Left kidney (tissue), 2 donors: ENCODE measurements around the gene GNL1. TPM values are rescaled to one million over a fixed set of nuclear protein-coding genes. Genes with fewer than 3 reads are reported as not detected.
A peak's percentile ranks its signal among the peaks of the same experiment; 100 is the strongest.
"Not testable (repeated sequence)": the region's sequence is repeated elsewhere in the genome, so short reads cannot be mapped to it uniquely, and the experiment has no call there.

ENCODE experiments used
- DNase-seq: peaks from one replicate; pipeline ENCODE4 v3.0.0-alpha.2; 2013
- polyA plus RNA-seq: library from polyadenylated mRNA; unstranded; fragments of 120-200 nt; gene quantifications from one replicate; pipeline ENCODE4 v1.2.1, GENCODE V29; 2013; ENCODE audit not compliant: insufficient read length

GNL1 gene
- polyA plus RNA-seq, 1 donor: 98.1 TPM

DNA sequence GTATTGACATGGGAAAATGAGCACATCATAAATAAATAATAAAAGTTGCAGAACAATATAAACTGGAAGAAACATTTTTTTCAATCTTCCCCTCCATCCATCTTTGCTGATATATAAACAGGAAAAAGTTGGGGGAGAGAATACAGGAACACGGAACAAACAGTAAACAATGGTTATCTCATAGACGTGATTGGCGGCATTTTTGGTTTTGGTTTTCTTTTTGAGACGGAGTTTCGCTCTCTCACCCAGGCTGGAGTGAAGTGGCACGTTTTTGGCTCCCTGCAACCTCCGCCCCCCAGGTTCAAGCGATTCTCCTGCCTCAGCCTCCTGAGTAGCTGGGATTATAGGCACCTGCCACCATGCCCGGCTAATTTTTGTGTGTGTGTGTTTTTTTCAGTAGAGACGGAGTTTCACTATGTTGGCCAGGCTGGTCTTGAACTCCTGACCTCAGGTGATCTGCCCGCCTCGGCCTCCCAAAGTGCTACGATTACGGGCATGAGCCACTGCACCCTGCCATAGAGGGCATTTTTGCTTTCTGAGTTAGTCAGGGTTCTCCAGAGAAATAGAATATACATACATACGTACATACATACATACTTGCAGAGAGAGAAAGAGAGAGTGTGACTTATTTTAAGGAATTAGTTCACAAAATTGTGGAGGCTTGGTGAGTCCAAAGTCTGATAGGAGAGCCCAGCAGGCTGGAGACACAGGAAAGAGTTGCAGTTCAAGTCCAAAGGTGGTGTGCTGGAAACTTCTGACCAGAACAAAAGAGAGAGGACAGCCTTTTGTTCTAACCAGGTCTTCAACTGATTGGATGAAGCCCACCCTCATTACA, 22.6 kb downstream of the GNL1 start:
- no peak for DNase-seq

DNA sequence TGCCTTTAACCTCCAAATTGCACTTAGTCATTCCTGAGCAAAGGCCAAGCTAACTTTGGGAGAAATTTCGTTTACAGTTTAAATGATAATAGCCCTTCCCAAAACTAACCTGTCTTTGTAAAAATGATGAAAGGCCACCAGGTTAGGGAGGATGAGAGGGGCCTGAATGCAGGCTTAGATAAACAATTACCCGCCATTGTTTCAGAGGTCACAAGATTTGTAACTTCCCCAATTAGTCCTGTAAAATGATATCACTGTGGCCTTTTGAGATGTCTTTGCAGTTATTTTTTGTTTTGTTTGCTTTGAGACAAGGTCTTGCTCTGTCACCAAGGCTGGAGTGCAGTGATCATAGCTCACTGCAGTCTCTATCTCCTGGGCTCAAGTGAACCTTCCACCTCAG, 26.3 kb downstream of the GNL1 start:
- no peak for DNase-seq

DNA sequence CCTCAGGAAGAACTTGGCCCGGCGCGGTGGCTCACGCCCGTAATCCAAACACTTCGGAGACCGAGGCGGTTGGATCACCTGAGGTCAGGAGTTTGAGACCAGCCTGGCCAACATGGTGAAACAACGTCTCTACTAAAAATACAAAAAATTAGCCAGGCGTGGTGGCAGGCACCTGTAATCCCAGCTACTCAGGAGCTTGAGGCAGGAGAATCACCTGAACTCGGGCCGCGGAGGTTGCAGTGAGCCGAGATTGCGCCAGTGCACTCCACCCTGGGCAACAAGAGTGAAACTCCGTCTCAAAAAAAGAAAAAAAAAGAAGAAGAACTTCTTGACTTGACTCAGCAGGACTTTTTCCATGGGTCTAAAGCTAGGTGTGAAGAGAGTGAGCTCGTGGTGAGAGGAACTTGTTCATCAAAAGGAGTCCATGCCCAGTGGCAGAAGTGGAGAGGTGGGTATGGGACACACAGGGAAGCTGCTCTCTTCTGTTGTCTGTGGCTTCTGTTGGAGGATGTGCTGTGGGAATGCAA, 26.9 kb downstream of the GNL1 start:
- DNase-seq: not testable (repeated sequence)

DNA sequence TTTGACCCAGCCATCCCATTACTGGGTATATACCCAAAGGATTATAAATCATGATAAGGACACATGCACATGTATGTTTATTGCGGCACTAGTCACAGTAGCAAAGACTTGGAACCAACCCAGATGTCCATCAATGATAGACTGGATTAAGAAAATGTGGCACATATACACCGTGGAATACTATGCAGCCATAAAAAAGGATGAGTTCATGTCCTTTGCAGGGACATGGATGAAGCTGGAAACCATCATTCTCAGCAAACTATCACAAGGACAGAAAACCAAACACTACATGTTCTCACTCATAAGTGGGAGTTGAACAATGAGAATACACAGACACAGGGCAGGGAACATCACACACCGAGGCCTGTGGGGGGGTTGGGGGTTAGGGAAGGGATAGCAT, 29.8 kb downstream of the GNL1 start:
- not testable (repeated sequence) for DNase-seq

DNA sequence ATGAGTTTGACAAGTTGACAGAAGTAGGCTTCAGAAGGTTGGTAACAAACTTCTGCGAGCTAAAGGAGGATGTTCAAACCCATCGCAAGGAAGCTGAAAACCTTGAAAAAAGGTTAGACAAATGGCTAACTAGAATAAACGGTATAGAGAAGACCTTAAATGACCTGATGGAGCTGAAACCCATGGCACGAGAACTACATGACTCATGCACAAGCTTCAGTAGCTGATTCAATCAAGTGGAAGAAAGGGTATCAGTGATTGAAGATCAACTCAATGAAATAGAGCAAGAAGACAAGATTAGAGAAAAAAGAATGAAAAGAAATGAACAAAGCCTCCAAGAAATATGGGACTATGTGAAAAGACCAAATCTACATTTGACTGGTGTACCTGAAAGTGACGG, 34.3 kb downstream of the GNL1 start:
- not testable (repeated sequence) for DNase-seq

DNA sequence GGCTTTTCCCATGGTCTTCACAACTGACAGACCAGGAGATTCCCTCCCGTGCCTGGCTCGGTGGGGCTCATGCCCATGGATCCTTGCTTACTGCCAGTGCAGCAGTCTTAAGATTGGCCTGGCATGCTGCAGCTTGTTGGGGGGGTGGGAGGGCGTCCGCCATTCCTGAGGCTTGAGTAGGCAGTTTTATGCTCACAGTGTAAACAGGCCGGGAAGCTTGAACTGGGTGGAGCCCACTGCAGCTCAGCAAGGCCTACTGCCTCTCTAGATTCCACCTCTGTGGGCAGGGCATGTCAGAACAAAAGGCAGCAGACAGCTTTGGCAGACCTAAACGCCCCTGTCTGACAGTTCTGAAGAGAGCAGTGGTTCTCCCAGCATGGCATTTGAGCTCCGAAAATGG, 35.2 kb downstream of the GNL1 start:
- not testable (repeated sequence) for DNase-seq

DNA sequence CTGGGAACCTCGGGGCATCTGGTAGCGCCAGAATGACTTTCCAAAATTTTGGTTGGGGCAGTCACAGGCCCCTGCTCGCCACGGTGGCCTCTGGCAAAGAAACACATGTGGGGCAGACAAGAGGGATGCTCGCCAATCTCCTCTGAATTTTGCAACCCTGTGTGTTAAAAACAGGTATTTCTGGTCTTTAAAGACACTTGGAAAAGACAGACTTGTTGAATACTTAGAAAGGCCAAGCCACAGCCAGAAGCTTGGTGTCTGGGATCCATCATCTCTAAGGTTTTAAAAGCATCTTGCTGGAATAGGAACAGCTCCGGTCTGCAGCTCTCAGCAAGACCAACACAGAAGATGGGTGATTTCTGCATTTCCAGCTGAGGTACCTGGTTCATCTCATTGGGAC, 35.8 kb downstream of the GNL1 start:
- no peak for DNase-seq

DNA sequence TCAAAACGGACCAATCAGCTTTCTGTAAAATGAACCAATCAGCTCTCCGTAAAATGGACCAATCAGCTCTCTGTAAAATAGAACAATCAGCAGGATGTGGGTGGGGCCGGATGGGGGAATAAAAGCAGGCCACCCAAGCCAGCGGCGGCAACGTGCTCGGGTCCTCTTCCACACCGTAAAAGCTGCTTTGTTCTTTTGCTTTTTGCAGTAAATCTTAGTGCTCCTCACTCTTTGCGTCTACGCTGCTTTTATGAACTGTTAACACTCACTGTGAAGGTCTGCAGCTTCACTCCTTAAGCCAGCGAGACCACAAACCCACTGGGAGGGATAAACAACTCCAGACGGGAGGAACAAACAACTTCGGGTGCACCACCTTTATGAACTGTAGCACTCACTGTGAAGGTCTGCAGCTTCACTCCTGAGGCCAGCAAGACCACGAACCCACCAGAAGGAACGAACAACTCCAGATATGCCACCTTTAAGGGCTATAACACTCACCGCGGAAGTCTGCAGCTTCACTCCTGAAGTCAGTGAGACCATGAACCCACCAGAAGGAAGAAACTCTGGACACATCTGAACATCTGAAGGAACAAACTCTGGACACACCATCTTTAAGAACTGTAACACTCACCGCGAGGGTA, 37.7 kb downstream of the GNL1 start:
- not testable (repeated sequence) for DNase-seq

DNA sequence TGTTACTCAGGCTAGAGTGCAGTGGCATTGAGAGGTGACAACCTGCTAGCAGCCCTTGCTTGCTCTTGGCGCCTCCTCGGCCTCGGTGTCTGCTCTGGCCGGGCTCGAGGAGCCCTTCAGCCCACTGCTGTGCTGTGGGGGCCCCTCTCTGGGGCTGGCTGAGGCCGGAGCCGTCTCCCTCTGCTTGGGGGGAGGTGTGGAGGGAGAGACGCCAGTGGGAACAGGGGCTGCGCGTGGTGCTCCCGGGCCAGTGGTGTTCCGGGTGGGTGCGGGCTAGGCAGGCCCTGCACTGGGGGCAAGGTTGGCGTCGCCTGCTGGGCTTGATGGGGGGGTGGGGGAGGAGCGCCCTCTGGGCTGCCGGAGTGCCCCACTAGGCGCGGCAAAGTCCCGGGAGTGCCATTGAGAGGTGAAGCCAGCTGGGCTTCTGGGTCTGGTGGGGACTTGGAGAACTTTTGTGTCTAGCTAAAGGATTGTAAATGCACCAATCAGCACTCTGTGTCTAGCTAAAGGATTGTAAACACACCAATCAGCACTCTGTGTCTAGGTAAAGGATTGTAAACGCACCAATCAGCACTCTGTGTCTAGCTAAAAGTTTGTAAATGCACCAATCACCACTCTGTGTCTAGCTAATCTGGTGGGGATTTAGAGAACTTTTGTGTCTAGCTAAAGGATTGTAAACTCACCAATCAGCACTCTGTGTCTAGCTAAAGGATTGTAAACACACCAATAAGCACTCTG, 38.4 kb downstream of the GNL1 start:
- DNase-seq: not testable (repeated sequence)

DNA sequence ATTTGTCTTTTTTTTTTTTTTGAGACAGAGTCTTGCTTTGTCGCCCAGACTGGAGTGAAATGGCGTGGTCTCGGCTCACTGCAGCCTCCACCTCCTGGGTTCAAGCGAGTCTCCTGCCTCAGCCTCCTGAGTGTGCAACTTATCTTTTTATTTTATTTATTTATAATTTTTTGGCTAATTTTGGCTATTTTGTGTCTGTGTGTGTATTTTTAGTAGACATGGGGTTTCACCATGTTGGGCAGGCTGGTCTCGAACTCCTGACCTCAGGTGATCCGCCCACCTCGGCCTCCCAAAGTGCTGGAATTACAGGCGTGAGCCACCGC, 39.6 kb downstream of the GNL1 start:
- DNase-seq: not testable (repeated sequence)

DNA sequence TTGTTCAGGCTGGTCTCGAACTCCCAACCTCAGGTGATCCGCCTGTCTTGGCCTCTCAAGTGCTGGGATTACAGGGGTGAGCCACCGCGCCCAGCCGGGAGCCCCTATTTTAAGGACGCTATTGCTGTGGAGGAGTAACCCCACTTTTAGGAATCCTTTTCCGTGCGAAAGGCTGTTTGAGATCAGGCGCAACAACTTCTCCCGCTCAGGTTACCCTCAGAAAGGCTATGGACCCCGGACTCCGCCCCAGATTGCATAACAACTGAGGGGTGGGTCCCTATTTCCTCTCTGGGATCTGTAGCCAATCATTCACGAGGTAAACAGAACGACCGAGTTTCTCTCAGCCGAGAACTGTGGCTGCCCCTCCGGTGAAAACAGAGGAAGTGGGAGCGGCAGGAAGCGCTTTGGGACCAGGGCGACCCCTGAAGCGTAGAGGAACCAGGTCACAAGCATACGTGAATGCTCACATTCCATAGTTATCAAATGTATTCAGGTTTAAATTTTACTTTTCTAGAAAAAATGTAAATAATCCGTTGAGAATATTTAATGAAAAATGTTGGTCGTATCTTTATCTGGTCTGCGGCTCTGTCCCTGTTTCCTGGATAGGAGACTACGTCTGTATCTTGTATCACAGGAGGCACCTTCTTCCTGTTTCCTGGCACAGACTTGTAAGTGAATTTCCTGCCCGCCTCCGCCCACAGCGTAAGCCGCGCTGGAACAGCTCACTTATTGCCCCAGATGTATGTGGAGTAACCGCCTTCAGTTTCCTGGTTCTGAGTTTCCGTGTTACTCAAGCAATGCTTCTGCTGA, 40.1 kb downstream of the GNL1 start:
- peak; percentile 92 for DNase-seq

DNA sequence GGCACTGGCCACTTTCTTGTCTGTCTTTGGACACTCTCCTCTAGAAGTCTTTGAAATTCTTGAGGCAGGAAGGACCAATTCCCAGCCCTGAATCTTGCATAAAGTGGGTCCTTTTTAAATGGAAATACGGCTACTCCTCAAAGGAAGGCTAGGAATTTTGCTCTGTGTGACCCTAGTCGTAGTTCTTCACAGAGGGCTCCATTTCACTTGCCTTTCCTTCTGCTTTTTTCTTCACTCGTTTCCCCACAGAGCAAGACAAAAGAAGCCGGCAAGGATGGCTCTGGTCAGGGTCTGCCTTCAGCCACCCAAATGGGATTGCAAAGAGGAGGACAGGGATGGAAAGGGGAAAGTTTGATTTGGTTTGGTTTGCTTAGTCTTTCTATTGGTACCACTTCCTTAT, 41.2 kb downstream of the GNL1 start:
- DNase-seq: no peak

DNA sequence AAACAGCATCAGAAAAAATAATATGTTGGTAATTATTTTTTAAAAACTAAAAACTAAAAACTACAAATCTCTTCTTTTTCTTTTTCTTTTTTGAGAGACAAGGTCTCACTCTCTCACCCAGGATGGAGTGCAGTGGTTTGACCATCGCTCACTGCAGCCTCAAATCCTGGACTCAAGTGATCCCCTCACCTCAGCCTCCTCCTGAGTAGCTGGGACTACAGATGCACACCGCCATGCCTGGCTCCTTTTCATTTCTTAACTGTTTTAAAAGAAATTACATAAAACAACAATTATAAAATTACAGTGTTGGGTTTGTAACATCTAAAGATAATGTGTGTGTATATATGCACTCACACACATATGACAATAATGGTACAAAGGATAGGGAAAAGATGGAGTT, 42.8 kb downstream of the GNL1 start:
- no peak for DNase-seq

DNA sequence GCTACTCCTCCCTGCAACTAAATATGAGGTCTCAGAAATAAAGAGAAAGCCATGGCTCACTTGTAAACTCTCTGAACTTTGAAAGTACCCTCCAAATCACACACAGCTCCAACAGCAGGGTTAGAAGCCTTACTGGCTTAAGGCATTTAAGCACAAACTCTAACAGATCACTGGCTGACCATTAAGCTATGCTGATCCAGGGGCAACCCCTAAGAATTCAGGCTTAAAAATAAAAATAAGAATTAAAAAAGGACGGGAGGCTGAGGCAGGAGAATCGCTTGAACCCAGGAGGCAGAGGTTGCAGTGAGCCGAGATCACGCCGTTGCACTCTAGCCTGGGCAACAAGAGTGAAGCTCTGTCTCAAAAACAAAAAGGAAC, 45.1 kb downstream of the GNL1 start:
- no peak for DNase-seq

DNA sequence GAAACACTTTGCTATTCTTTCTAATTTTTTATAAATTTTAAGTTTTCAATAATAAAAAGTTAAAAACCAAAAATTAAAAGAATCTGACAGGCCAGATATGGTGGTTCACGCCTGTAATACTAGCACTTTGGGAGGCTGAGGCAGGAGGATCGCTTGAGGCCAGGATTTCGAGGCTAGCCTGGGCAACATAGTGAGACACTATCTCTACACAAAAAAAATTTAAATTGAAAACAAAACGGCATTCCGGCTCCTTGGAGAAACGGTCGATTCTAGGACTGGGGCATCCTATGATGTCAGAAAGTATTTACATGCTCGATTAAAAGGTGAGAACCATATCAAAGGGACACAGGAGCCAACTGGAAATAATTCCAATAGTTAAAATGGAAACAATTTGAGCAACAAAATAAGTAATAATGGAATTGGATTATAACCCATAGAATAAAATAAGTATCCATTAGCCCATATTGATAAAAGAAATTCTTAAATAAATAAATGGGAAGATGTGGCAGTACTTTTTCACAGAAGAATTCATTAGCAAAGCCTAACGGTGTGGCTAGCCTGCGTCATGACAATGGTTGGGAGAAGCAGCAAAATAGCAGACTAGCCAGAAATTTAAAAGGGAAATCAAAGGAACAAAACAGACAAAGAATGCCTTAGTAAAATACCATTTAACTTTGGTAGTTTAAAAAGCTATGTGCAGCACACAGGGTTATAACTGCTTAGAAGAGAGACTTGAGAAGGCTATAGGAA, 45.7 kb downstream of the GNL1 start:
- no peak for DNase-seq

DNA sequence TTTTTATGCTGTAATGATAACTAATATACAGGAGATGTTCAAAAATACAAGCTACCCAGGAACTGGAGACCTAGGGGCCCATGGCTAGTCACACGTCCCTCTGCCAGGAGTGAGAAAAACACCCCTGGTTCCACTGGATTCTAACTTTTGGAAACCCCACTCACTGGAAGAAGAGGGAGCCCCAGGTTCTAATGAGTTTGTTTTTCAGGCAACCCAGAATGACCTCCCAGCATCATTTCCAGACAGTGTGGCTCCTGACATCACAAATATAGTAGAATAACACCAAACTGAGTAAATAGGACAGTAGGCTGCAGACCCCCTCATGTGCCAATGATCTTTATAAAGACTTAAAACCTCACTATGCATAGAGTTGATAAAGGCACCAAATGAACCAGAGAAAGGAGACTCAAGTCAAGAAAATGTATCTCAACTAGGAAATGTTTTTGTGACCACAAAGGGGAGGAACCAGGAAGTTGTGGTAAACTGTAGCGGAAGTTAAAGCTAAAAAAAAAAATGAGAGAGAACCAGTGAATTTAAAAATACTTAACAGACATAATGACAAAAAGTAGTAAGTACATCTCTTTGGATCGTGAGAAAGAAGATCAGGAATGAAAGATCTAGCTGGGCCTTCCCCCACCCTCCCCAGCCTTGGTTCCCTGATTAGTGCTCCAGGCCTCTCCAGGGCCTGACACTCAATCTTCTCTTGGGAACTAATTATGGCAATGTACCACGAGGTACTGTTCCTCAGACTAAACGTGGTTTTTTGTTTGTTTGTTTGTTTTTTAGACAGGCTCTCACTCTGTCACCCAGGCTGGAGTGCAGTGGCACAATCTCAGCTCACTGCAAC, 47.2 kb downstream of the GNL1 start:
- no peak for DNase-seq

DNA sequence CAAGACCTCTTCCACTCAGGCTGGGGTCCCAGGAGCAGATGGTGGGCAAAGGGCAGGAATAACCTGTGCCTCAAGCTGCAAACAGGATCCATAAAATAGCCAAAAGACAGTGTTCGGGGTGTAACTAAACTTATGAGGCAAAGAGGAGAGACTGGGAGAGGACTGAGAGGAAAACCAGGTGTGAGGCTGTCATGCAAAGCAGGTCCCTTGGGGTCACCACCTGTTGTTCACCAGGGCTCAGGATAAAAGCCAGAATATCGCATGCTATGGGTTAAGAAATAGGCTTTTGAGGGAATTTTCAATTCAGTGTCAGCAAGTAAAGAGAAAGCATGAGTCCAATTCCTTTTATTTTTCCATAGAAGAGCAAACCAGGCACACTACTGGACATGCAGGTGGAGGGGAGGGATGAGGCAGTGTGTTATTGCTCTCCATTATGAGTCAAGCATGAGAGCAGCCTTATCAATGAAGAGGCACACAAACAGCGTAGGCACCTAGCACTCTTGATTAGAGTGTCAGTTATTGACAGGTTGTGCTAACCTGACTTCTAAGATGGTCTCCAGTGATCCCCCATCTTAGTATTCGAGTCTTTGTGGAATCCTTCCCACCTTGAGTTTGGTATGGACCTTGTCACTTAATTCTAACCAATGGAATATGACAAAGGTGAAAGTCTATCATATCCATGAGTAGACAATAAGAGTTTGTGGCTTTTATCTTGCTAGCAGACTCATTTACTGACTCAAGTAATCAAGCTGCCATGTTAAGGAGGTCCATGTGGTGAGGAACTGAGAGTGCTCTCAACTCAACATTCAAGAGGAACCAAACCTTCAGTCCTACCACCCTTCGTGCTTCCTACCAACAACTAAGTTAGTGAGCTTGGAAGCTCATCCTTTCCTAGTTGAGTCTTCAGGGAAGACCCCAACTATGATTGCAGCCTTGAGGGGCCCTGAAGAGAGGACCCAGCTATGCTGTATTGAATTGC, 48.2 kb downstream of the GNL1 start:
- no peak for DNase-seq

DNA sequence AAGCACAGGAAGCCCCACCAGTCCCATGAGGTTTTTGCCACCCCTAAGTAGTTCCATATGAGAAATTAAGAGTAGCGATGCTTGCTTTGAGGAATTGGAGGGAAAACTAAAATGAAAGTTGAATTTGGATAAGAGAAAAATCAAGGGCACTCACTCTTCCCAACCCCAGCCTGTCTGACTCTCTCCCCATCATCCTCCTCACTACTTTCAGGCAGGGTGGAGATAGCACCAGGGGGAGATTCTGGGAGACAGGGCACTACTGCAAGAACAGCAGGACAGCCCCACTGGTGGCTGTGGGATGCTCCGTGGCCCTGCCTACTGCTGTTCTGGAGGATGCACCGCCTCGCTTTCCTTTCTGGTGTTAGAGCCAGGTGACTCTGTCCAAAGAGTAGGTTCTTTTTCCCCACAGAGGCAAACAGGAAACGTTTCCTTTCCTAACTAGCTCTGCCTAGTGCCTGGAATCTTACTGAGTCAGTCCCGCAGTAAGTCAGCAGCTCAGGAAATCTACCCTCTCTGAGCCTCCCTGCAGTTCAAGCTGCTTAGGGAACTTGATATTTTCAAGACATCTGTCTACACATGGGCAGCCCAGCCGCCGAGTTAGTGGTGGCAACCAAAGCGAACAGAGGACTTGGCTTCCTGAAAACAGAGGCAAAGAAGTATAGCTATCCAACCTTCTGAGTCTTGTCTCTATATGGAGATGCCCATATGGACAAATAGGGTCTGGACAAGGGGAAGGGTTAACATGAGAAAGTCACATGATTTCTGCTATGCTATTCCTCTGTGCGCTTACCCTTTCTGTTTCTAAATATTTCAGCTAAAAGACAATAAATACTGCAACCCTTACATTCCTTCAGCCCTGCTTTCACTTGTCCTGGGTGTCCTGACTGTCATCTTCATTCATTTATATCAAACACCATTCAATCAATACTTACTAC, 55.6 kb downstream of the GNL1 start:
- DNase-seq: no peak
